K562 treated with DMSO at 1 percent for 24 hours (cell line): ENCODE data around the gene DNAL4. TPM values are rescaled to one million over a fixed set of nuclear protein-coding genes. Genes with fewer than 3 reads are reported as not detected.

Experiments used
- total RNA-seq: library from RNA; unstranded; fragments of 300-600 nt; gene quantifications from 2 replicates; pipeline ENCODE4 v1.2.3, GENCODE V29; 2022; ENCODE audit warnings: low read depth; ENCODE audit not compliant: insufficient read depth

DNAL4 gene, protein sequence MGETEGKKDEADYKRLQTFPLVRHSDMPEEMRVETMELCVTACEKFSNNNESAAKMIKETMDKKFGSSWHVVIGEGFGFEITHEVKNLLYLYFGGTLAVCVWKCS
- total RNA-seq = 15.3 and 16.5 TPM in 2 replicates

DNA sequence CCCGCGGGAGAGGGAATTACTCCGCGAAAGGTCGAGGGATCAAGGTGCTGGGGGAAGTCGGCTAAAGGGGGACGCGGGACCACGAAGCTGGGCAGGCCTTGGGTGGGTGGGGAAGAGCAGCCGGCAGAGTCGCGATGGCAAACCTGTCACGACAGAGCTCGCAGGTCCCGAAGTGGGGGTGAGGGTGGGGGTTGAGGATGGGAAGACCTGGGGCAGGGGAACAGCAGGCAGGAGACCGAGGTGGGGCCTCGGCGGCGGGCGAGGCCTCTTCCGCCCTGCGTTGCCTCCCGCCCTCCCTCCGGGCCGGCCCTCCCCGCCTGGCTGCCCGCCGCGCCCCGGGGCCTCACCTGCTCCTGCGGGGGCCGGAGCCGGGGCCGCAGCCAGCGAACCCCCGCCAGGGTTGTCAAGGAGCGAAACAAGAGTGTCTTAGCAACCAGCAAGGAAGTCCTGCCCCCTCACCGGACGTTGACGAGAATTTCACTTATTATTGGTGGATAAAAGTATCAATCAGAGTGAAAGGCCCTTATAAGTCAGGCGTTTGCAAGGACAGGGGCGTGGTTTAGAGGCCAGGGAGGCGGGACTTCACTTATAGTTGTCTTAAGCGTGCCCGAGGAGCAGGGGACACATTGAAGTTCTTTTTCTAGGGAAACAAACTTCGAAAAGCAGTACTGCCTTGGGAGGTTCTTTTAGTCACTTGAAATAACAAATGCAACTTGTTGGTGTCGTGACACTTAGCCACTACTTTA, at the start of gene DNAL4:
DNAL4 (minus strand) TSS at position 423 of the 746 bp plus-strand sequence. CDS start 11,412 bp downstream, outside the sequence.

DNA sequence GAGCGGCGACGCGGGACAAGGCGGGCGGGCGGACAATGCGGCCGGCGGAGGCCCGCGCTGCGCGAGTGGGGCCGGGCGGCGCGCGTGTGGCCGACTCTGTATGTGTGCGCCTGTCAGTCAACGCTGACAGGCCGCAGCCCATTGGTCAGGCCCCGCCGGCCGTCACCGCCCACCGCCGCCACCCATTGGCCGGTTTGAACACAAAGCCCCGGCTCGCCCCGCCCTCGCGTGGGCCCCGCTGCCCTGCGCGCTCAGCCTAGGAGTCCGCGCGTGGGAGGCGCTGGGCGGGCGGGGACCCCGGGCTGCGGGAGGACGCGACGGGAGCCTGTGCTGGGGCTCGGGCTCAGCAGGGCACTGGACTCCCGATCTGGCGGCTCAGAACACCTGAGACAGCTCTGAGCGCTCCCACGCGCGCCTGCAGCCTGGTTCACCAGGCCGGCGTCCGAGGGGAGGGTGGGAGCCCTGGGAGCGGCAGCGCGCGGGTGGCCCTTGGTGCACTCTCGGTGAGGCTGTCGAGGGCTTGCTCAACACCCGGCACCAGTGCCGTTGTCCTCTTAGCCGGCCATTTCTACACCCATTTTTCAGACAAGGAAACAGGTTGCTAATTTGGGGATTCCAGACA, 37.9 kb downstream of the DNAL4 start, which contains the start of gene SUN2:
SUN2 (minus strand) TSS at position 88 of the 622 bp plus-strand sequence. CDS start 3,370 bp downstream, outside the sequence.

Other genes with a start within 250 kb of the DNAL4 start
- 1.9 and 6.6 TPM in 2 replicates for gene DMC1, start 224.0 kb downstream of the DNAL4 start, total RNA-seq
- 0.09 and 0.32 TPM in 2 replicates for gene FAM227A, start 137.8 kb downstream of the DNAL4 start, total RNA-seq
- 11.1 and 17.2 TPM in 2 replicates for gene CBY1, start 137.5 kb downstream of the DNAL4 start, total RNA-seq
- 12.6 and 13.0 TPM in 2 replicates for gene TOMM22, start 112.2 kb downstream of the DNAL4 start, total RNA-seq
- gene JOSD1, start 93.2 kb downstream of the DNAL4 start, total RNA-seq = 31.2 and 34.0 TPM in 2 replicates
- 26.5 and 28.2 TPM in 2 replicates for gene GTPBP1, start 88.2 kb downstream of the DNAL4 start, total RNA-seq
- 72.7 and 74.5 TPM in 2 replicates for gene SUN2, start 38.1 kb downstream of the DNAL4 start, total RNA-seq
- gene NPTXR, start 49.9 kb upstream of the DNAL4 start, total RNA-seq = 5.1 and 5.8 TPM in 2 replicates
- gene CBX6, start 78.1 kb upstream of the DNAL4 start, total RNA-seq = 12.3 and 12.5 TPM in 2 replicates
- gene APOBEC3A, start 163.5 kb upstream of the DNAL4 start, total RNA-seq = not detected in 2 replicates
- gene APOBEC3B, start 188.2 kb upstream of the DNAL4 start, total RNA-seq = 65.1 and 67.3 TPM in 2 replicates
- 44.4 and 50.0 TPM in 2 replicates for gene APOBEC3C, start 220.1 kb upstream of the DNAL4 start, total RNA-seq
- gene APOBEC3D, start 227.0 kb upstream of the DNAL4 start, total RNA-seq = 5.3 and 6.7 TPM in 2 replicates
- 4.4 TPM in 2 replicates for gene APOBEC3F, start 246.7 kb upstream of the DNAL4 start, total RNA-seq